Hematopoietic multipotent progenitor cell treated with erythropoietin and hydrocortisone succinate and interleukin-3 and kit ligand, for 6 days (in vitro differentiated cells): ENCODE measurements around the gene FLOT2.

Source experiments
- DNase-seq: peaks from one replicate; pipeline ENCODE4 v3.0.0-alpha.2; 2015

Gene FLOT2

GRCh38 chr17:28842282-28843012 is 55.1 kb downstream of the FLOT2 start, which contains the start of gene FAM222B:
FAM222B (minus strand) TSS chr17:28842790; CDS start chr17:28766667, 76,123 bp downstream.
- DNase-seq: peak; percentile 94

GRCh38 chr17:28841901-28842281 is 55.6 kb downstream of the FLOT2 start:
- DNase-seq: no peak

- no peak for DNase-seq
These were observed 58.3 kb downstream of the FLOT2 start for GRCh38 chr17:28839221-28839620.

- DNase-seq: peak; percentile 44
These were observed 61.0 kb downstream of the FLOT2 start for GRCh38 chr17:28836541-28836940.

GRCh38 chr17:28834420-28834819 is 63.1 kb downstream of the FLOT2 start:
- no peak for DNase-seq
